Stimulated activated naive CD4-positive, alpha-beta T cell (primary cell): ENCODE results near the gene ANXA6.
"Not testable (repeated sequence)": the region's sequence is repeated elsewhere in the genome, so short reads cannot be mapped to it uniquely, and the experiment has no call there.

Experiments
- DNase-seq, 6 experiments: peaks; one replicate each; lab custom pipeline; 2025; lab: John Stamatoyannopoulos, UW

The ANXA6 gene

DNA sequence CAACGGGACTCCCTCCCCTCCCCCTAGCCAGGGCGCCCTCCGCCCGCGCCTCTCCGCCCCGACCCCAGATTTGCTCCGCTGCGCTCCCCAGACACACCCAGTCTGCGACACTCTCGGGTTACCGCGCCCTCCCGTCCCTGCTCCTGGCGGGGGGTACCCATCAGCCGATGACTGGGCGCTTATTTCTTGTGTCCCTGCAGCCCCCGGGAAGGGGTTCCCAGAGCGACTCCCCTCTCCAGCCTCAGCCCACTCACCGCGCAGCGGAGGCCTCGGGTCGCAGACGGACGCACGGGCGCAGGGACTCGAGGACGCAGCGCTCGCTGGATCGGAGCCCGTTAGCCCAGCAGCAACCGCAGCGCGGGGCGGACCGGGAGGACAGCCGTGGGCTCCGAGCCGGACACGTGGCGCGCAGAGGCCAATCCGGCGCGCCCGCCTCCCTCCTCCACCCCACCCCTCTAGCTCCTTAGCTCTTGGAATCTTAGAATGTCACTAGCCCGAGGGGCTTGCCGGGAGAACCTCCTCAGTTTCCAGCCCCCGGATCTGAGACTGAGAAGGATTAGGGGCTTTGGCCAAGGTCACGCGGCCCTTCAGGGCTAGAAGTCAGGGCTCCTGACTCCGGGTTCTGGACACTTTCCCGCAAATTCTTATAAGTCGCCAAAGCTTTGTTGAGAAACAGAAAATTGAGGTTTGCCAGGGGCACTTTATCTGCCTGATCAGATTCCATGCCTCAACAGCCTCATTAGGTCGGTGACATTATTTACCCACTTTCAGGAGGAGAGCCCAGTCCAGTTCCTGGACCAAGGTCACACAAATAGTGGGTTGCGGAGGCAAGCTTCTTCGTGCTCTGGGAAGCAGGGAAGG is at the start of gene ANXA6:
TSS of gene ANXA6 (minus strand) at position 354 of the 861 bp plus-strand sequence. CDS start 9,878 bp downstream, outside the sequence.
- peak; percentile 29 to 64 (median 49) for DNase-seq

DNA sequence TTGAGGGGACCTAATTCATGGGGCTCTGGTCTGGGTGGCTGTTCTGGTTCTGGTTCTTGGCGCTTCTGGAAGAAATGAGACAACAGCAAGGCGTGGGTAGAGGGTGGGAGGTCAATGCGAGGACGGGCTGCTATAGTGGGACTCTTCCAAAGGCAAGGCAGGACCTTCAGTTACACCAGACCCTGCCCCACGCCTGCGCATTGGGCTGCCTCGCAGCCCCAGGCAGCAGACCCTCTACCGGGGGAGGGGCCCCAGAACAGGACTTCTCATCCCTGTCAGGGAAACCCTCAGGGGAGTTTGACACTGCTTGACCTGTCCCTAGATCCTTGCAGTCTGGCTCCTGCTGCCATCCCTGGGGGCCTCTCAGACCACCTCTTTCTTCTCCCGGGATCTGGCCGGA is 47.8 kb upstream of the ANXA6 start:
- DNase-seq: no peak

DNA sequence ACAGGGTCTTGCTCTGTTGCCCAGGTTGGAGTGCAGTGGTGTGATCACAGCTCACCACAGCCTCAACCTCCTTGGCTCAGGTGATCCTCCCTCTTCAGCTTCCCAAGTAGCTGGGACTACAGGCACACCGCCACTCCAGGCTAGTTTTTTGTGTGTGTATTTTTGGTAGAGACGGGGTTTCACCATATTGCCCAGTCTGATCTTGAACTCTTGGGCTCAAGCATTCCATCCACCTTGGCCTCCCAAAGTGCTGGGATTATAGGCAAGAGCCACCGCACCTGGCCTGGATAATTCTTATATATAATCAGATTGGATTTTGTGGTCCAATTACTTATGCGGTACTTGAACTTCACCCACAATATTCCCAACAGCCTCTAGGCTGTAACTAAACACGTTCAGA is 46.5 kb upstream of the ANXA6 start:
- DNase-seq: no peak

DNA sequence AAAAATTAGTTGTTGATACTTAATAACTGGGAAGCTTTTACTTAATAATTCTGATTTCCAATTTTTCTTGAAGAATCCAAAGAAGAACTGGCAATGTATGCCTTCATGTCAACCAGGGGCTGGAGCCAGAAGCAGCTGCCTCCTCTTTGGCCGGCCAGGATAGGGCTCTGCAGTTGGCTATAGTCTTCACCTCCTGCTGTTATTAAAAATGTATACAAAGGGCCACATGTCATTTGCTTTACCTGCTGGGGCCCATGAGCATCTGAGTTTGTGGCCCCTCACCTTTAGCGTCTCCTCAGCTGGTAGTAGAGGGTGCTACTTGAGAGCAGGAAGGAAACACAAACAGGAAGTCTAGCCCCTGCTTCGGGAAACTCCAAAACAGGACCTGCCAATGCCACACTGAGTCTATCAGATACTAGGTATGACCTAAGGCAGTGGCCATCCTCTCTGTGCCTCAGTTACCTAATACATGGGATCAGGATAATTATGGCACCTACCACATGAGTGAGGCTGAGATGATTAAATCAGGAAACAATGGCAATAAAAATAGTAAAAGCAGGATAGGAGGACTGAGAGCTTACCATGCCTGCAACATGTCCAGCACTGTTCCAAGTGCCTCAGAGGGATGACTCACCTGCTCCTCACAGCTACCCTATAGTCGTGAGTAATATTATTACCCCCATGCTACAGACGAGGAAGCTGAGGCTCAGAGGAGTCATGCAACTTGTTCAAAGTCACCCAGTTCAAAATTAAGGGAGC is 45.0 kb upstream of the ANXA6 start:
- DNase-seq: peak in 3 of 6 experiments; percentile 8 to 13 (median 9)

DNA sequence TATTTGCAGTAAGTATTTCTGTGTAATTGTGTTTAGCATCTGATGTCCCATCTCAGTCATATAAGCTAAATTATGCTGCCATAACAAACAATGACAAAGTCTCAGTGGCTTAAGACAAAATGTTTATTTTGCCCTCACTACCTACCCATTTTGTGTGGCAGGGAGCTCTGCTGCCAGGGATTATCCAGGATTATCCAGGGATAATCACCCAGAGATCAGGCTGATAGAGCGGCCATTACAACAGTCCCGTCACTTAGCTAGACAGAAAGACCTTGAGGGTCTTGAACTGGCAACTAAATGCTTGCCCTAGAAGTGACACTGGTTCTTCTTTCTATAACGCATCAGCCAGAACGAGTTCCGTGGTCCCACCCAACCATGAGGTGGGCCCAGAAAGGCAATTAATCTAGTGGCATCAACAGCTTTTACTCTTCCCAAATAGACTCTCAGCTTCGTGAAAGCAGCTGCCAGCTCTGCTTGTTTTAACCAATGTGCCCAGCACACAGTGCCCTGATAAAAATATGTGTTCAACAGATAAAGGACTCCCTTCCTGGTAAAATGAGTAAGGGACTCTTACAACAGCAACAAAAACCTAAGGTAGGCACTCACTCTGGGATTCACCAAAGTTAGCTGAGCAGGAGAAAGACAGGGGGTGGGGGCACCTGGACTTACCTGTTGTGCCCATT is 43.5 kb upstream of the ANXA6 start:
- DNase-seq: no peak

DNA sequence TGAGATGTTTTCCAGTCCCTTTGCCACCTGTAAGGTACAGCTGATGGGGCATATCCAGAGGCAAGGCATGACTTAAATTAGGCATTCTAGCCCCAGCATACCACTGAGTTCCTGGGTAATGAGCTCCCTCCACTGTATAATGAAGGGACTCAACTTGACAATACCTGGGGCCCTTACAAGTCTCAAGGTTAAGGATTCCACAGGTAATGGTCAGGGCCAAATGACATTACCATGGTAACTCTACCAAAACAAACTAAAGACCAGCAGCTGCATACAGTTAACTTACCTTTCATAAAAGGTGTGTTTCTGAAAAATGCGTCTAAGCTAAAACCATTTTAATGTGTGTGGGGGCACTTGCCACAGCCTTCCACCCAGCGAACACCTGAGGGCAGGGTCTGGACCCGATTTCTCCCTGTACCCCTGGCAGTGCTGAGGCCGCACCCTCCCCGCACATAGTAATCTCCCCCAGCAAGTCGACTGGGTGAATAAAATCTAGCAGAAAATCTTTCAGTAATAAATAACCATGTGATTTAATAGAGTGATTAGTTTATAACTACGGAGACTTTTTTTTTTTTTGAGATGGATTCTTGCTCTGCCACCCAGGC is 42.1 kb upstream of the ANXA6 start:
- no peak for DNase-seq

DNA sequence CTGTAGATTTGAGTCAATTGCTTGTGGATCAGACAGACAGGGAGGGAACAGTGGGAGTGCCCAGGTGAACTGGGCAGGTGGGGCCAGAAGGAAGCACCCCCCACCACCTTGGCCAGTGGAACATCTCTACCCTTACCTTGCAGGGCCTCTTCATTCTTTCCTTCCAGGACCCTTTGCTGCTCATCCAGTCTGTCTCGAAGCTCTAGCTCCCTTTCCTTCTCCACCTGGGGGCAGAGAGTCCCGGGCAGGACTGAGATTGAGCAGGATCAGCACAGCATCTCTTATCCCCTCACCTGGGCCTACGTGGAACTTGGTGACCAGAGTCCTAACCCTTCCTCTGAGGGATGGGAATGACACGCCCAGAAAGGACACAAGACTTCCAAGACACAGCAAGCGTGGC is 41.3 kb upstream of the ANXA6 start:
- DNase-seq: no peak

DNA sequence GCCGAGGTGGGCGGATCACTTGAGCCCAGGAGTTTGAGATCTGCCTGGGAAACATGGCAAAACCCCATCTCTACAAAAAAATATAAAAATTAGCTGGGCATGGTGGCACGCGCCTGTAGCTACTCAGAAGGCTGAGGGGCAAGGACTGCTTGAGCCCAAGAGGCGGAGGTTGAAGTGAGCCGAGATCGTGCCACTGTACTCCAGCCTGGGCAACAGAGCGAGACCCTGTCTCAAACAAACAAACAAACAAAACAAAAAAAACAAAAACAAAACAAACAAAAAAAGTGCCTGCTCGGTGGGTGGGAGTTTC is 39.7 kb upstream of the ANXA6 start:
- not testable (repeated sequence) for DNase-seq

DNA sequence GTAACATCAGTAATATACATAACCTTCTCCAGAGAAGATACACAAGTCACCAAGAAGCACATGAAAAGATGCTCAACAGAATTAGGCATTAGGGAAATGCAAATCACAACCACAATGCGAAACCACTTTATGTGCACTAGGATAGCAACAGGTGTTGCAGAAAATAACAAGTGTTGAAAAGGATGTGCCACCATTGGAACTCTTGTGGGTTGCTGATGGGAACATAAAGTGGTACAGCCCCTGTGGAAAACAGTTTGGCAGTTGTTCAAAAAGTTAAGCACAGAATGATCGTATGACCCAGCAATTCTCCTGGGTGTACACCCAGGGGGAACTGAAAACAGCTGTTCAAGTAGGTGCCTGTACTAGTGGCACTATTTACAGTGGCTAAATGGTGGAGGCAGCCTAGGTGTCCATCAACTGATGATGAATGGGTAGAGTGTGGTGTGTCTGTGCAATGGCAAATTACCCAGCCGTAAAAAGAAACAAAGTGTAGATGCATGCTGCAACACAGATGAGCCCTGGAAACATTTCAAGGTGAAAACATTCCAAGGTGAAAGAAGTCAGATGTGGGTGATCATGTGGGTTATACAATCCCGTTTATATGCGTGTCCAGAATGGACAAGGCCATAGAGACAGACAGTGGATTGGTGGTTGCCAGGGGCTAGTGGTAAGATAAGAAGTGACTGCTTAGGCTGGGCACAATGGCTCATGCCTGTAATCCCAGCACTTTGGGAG is 39.1 kb upstream of the ANXA6 start:
- peak in 1 of 6 experiments; percentile 8 for DNase-seq

DNA sequence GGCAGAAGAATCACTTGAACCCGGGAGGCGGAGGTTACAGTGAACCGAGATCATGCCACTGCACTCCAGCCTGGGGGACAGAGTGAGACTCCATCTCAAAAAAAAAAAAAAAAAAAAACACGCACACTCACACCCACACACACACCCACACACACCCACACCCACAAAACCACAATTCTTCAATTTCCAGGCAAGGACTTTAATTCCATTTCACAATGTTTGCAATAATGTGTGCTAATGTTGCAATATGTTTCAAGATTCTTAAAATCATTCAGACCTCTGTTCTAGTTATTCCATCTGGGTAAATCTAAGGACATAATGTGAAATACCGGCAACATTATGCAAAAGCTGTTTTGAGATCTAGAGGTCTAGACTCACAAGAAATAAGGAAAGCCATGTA is 38.0 kb upstream of the ANXA6 start:
- DNase-seq: no peak

DNA sequence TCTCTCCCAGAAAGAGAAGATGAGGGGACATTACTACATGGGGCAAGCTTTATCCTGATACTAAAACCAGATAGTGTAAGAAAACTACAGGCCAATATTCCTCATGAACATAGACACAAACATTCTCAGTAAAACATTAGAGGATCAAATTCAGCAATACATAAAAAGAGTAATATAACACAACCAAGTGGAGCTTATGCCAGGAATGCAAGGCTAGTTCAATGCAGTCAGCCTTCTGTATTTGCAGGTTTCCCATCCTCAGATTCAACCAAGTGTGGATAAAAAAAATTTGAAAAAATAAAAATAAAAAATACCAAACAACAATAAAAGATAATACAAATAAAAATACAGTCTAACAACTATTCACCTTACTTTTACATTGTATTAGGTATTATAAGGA is 35.0 kb upstream of the ANXA6 start:
- DNase-seq: no peak

DNA sequence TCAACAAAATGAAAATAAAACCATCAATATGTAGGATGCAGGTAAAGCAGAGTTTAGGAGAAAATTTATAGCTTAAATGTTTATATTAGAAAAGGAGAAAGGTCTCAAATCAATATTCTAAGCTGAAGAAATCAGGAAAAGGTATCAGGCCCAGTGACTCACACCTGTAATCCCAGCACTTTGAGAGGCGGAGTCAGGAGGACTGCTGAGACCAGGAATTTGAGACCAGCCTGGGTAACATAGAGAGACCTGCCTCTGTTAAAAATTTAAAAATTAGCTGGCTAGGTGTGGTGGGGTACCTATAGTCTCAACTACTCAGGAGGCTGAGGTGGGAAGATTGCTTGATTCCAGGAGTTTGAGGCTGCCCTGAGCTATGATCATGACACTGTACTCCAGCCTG is 34.1 kb upstream of the ANXA6 start:
- no peak for DNase-seq

DNA sequence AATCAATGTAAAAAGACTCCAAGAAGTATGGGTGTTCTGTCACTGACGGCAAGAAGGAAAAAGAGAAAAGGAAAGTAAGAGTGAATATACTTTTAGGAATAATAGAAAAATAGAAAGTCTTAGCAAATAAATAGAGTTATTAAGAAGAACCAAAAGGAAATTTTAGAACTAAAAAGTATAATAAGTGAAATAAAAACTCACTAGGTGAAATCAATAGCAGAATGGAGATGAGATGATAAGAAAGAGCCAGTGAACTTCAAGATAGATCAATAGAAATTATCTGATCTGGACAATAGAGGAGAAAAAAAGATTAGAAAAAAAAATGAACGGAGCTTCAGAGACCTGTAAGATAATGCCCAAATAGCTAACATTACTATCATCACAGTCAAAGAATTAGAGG is 31.6 kb upstream of the ANXA6 start:
- no peak for DNase-seq

DNA sequence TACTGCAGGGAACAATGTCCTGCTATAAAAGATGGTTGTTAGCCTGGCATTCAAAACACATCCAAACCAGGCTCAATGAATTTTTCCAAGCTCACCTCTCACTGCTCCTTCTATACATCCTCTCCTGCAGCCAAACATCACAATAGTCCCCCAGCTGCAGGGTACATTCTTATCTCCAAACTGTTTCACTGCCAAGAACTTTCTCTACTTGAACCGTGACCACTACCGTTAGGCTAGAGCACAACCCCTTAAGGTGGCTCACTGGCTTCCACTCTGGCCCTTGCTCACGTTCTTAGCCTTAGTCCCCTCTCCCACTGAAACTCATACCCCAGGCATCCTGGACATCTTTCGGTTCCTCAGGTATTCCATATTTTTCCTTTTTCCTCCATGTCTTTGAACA is 29.0 kb upstream of the ANXA6 start:
- DNase-seq: no peak

DNA sequence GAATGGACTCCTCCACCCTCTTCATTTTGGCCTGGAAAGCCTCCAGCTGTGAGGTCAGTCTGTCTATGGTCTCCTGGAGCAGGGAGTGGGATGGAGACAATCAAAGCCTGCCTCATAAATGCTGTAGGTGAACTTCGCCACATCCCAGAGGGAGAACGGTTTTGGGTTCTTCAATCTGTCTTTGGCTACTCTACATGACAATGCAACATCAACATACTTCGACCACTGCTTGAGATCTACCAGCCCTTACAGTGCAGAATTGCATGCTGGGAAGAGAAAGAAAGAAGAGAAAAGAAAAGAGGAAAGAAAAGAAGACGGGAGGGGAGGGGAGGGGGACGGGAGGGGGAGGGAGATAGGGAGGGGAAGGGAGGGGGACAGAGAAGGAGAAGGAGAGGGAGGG is 28.5 kb upstream of the ANXA6 start:
- no peak for DNase-seq

DNA sequence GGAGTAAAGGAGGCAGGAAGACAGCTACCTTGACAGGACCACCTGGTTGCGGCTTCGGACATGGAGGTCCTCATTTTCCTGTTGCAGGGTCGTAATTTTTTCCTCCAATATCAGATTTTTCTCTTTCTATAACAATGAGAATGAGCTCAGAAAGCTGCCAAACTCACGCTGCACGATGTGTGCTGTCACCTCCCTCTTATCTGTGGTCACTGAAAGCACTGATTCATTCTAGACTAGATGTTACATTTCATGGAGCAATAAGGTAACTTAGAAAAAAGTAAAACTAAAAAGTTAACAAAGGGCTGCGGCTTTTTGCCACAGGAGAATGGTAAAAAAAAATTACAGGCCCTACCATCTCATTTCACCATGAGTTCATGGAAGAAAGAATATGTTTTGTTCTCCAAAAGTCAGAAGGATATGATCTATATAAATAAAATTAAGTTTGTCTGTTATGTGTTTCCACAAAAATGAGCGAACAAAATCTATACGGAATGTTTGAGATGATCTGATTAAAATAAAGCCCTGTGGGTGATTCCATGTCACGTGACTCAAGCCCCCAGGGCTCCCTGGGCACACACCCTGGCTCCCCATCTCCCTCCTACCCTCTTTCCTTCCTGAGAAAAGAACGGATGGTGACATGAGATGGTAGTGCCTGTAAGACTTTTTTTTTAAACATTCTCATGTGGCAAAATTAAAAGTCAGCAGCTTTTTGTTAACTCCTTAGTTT is 26.9 kb upstream of the ANXA6 start:
- DNase-seq: no peak

DNA sequence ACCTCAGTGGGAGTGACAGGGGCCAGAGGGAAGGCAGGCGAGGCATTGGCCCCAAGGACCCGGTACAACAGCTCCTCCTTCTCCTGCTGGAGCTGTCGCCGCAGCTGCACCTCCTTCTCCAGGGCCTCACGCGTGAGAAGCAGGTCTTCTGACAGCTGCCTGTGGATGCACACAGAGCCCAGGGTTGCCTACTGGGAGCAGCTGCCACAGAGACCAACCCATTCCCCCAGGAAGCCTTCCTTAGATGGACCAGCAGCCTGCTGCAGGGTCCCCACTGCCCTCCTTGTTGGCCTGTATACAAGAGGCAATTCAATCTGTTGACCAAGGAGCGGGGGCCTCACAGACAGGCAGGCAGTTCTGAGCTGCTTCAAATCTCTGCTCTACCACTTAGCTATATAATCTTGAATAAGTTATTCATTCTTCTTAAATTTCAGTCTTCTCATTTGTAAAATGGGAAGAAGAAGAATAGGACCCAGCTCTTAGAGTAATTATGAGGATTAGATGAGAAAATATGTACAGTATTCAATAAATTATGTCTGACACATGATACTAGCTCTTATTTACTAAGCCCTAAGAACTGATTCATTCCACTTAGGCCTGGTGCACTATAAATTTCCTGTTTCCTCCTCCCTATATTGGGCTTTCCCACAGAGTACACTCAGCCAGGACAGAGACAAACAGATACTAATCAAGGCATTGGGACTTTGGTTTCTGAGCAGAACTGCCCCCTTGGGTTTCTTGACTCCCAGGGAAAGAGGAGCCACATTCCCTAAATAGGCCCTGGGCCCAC is 26.1 kb upstream of the ANXA6 start:
- DNase-seq: no peak

DNA sequence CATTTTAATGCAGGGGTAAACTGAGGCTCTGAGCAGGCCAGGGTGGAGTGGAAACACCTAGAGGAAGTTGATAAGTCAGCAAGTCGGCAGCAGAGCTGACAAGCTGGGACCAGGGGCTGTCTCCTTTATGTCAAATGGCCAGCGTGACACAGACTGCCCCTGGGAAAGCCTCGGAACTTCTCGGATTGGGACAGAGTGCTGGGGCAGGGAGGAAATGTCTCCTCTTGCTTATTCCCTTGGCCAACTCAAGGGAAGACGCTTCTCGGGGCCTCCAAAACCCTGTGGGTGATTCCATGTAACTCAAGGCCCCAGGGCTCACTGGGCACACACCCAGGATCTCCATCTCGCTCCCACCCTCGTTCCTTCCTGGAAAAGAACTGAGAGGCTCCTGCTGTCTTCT is 25.4 kb upstream of the ANXA6 start:
- DNase-seq: no peak

DNA sequence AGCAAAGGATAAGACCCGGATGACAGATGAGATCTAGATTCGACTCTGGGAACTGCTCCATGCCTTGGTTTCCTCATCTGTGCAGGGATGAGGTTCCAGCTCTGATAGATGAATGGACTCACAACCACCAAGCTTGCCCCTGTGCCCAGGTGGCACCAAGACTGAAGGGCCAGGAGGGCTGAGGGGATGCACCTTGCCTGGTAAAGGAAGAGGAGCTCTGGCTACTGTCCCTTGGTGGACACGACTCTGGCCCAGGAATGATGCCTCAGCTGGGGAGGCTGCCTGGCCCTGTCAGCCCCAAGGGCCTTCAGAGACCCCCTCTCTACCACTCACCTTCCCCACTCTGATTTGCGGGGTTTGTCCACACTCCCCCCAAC is 24.9 kb upstream of the ANXA6 start:
- DNase-seq: no peak

DNA sequence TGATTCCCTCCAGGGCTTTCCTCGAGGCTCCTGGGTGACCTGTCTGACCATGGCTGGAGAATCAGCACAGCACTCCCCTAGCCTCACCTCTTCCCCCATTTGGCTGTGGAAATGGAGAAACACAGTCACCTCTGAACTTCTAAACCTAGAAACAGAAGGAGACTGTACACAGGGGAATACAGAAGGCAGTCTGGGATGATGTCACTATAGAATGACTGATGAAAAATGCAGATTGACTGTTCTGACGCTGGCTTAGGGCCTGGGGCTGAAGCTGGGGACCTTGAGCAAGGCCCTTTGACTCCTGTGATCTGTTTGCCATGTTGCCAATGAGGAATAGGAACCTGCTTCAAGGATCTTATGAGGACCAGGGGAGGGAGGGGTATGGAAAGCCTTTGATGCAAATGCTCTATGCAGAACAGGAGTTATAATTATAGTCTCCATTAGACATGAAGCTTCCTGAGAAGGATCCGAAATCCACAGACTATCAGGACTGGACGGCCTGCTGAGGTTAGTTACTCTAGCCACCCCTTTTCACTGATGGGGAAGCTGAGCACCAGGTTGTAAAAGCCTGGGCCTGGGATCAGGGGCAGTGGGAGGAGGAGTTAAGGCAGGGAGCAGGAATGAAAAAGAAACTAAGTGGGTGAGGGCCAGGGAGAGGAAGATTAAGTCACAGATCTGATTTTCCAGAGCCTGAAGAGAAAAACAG is 24.4 kb upstream of the ANXA6 start:
- DNase-seq: no peak
